ENCODE measurements around the gene EIF3L. TPM values are rescaled to one million over a fixed set of nuclear protein-coding genes. Genes with fewer than 3 reads are reported as not detected.

EIF3L gene
- total and polyA plus RNA-seq, 3 donors from 2014 or later, result 185 to 316 (median 295) TPM

MicroRNAs within 50 kb of the gene (microRNA counts, 767-probe panel; counts per million panel counts)
- 0 to 152 counts per million in 2 donors for microRNA hsa-miR-658
- microRNA hsa-miR-659-3p, result 0 to 152 counts per million in 2 donors

Small RNAs within 50 kb of the gene (microRNA-seq; reads per million reads assigned to microRNA genes)
- 0 to 2.1 reads per million in 2 donors for gene MIR659 (ENCODE audit: borderline number of aligned reads in 2 of 2, borderline replicate concordance in 1 of 2)

Small RNAs within 50 kb of the gene (small RNA-seq; reads per million reads assigned to genes)
- gene MIR659, result 0.09 to 0.27 reads per million in 2 donors

Other genes with a start within 250 kb of the EIF3L start
- 100 to 1,000 TPM; 274 to 359 TPM for gene GGA1, start 240.6 kb upstream of the EIF3L start, total RNA-seq
- 354 TPM for gene GGA1, start 240.6 kb upstream of the EIF3L start, polyA plus RNA-seq (ENCODE audit: insufficient read depth, low read depth, low replicate concordance)
- gene SH3BP1, start 209.8 kb upstream of the EIF3L start, total RNA-seq, result 10 to 100 TPM; 15.7 to 23.6 TPM
- 11.9 TPM for gene SH3BP1, start 209.8 kb upstream of the EIF3L start, polyA plus RNA-seq (ENCODE audit: insufficient read depth, low read depth, low replicate concordance)
- gene PDXP, start 190.7 kb upstream of the EIF3L start, total RNA-seq, result 100 to 1,000 TPM in 1 of 2 donors, 10 to 100 TPM in 1; 95.7 to 117 TPM
- 51.9 TPM for gene PDXP, start 190.7 kb upstream of the EIF3L start, polyA plus RNA-seq (ENCODE audit: insufficient read depth, low read depth, low replicate concordance)
- gene LGALS1, start 173.8 kb upstream of the EIF3L start, total RNA-seq, result 100 to 1,000 TPM; 466 to 960 TPM
- 681 TPM for gene LGALS1, start 173.8 kb upstream of the EIF3L start, polyA plus RNA-seq (ENCODE audit: insufficient read depth, low read depth, low replicate concordance)
- 10 to 100 TPM; 46.6 to 51.2 TPM for gene NOL12, start 163.1 kb upstream of the EIF3L start, total RNA-seq
- gene NOL12, start 163.1 kb upstream of the EIF3L start, polyA plus RNA-seq (ENCODE audit: insufficient read depth, low read depth, low replicate concordance), result 76.2 TPM
- gene TRIOBP, start 152.4 kb upstream of the EIF3L start, total RNA-seq, result 10 to 100 TPM; 74.0 to 80.2 TPM
- gene TRIOBP, start 152.4 kb upstream of the EIF3L start, polyA plus RNA-seq (ENCODE audit: insufficient read depth, low read depth, low replicate concordance), result 52.9 TPM
- gene GCAT, start 41.5 kb upstream of the EIF3L start, total RNA-seq, result 10 to 100 TPM; 36.7 to 40.6 TPM
- 21.4 TPM for gene GCAT, start 41.5 kb upstream of the EIF3L start, polyA plus RNA-seq (ENCODE audit: insufficient read depth, low read depth, low replicate concordance)
- gene GALR3, start 26.0 kb upstream of the EIF3L start, total RNA-seq, result 1 to 10 TPM in 1 of 2 donors, under 1 TPM in 1; 0.81 to 4.8 TPM
- not detected for gene GALR3, start 26.0 kb upstream of the EIF3L start, polyA plus RNA-seq (ENCODE audit: insufficient read depth, low read depth, low replicate concordance)
- gene ANKRD54, start 5.1 kb upstream of the EIF3L start, total RNA-seq, result 100 to 1,000 TPM; 117 to 138 TPM
- gene ANKRD54, start 5.1 kb upstream of the EIF3L start, polyA plus RNA-seq (ENCODE audit: insufficient read depth, low read depth, low replicate concordance), result 61.5 TPM
- 10 to 100 TPM; 25.2 to 38.0 TPM for gene MICALL1, start 56.9 kb downstream of the EIF3L start, total RNA-seq
- gene MICALL1, start 56.9 kb downstream of the EIF3L start, polyA plus RNA-seq (ENCODE audit: insufficient read depth, low read depth, low replicate concordance), result 30.8 TPM
- gene C22orf23, start 104.2 kb downstream of the EIF3L start, total RNA-seq, result 10 to 100 TPM; 50.9 to 70.9 TPM
- gene C22orf23, start 104.2 kb downstream of the EIF3L start, polyA plus RNA-seq (ENCODE audit: insufficient read depth, low read depth, low replicate concordance), result 241 TPM
- gene POLR2F, start 104.3 kb downstream of the EIF3L start, total RNA-seq, result 100 to 1,000 TPM; 107 to 137 TPM
- 88.7 TPM for gene POLR2F, start 104.3 kb downstream of the EIF3L start, polyA plus RNA-seq (ENCODE audit: insufficient read depth, low read depth, low replicate concordance)
- gene SOX10, start 135.1 kb downstream of the EIF3L start, total RNA-seq, result 1 to 10 TPM; 5.0 to 5.4 TPM
- gene SOX10, start 135.1 kb downstream of the EIF3L start, polyA plus RNA-seq (ENCODE audit: insufficient read depth, low read depth, low replicate concordance), result 6.1 TPM
- 10 to 100 TPM; 78.7 to 89.7 TPM for gene PICK1, start 208.0 kb downstream of the EIF3L start, total RNA-seq
- 61.5 TPM for gene PICK1, start 208.0 kb downstream of the EIF3L start, polyA plus RNA-seq (ENCODE audit: insufficient read depth, low read depth, low replicate concordance)
- 1 to 10 TPM; 1.6 to 2.0 TPM for gene SLC16A8, start 234.8 kb downstream of the EIF3L start, total RNA-seq
- gene SLC16A8, start 234.8 kb downstream of the EIF3L start, polyA plus RNA-seq (ENCODE audit: insufficient read depth, low read depth, low replicate concordance), result 2.4 TPM